Measurements from ENCODE around the gene CENPX.
"Not testable (repeated sequence)": the region's sequence is repeated elsewhere in the genome, so short reads cannot be mapped to it uniquely, and the experiment has no call there.

The CENPX gene

DNA sequence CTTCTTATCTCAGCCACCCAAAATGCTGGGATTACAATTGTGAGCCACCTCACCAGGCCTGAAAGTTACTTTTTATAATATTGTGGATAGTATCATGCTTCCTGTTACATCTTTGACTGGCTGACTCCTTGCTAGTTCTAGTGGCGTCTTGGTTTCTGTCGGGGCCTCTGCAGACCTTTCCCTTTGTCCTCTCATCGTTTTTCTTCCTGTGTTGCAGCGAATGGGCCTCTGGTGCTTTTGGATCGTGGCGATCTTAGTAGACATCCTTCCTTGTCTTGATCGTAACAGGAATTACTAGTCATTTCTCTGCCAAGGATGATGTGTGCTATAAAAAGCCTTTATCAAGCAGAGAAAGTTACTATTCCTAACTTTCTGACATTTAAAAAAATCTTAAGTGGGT, 24.5 kb downstream of the CENPX start:
- peak; percentile 82 for DNase-seq (ENCODE audit: low spot score)

DNA sequence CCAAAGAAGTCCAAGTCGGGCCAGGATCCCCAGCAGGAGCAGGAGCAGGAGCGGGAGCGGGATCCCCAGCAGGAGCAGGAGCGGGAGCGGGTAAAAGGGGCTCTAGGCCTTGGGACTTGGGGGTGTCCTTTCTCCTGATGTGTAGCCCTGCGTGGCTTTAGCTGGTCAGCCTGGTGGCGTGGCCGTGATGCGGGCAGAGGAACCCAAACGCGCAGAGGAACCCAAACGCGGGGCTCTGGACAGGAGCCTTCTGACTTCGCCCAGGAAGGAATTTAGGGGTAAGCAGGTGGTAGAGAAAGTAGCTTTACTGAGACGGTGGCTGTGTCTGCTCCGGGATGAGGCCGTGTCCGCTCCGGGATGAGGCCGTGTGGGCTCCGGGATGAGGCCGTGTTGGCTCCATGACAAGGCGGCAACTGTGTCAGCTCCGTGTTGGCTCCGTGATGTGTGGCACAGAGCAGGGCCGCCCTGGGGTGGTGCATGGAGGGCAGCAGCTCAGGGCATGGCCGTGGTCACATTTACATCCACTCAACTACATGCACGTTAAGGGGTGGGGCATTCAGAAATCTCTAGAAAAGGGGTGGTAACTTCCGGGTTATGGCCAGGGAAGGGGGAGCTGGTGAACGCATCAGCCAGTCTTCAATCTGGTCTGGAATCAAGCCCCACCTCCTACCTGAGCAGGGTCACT, 25.8 kb downstream of the CENPX start:
- DNase-seq (ENCODE audit: low spot score), result no peak

DNA sequence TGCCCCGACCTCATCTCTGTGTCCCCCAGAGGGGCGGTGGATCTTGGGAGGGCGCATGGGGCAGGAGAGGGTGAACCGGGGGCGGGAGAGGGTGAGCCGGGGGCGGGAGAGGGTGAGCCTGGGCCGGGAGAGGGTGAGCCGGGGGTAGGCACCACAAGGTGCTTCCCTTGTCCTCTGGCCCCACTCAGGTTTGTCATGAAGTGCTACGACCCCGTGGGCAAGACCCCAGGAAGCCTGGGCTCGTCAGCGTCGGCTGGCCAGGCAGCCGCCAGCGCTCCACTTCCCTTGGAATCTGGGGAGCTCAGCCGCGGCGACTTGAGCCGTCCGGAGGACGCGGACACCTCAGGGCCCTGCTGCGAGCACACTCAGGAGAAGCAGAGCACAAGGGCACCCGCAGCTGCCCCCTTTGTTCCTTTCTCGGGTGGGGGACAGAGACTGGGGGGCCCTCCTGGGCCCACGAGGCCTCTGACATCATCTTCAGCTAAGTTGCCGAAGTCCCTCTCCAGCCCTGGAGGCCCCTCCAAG, 26.4 kb downstream of the CENPX start:
- DNase-seq (ENCODE audit: low spot score), result no peak

DNA sequence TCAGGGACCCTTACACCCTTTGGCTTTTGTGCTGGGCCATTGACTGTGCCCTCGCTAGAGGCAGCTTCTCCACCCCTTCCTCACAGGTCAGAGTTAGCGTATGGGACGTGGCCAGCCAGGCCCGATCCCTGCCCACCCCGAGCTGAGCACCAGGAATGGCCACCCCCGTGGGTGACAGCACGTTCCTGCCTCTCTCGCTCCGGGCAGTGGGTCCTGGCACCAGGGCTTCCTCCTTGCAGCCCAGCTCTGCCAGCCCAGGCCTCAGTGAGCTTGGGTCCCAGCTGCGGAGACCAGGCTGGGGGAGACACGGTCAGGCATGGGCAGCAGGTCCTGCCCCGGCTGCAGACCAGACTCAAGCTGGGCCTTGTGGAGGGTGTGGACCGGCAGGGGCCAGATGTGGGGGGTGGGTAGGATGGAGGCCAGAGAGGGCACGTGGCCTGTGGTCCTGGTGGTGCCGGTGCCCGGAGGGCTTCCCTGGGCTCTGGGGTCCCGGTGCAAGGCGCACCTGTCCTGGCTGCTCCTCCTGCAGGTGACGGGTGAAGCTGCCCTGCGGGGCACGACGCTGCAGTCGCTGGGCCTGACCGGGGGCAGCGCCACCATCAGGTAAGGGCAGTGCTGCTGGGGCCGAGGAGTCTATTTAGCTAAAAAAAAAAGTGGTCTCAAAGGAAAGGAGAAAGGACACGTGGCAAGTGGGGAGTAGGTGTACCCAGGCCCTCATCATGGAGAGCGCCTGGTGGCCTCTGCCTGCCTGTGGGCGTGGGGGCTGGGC, 27.0 kb downstream of the CENPX start:
- no peak for DNase-seq (ENCODE audit: low spot score)

DNA sequence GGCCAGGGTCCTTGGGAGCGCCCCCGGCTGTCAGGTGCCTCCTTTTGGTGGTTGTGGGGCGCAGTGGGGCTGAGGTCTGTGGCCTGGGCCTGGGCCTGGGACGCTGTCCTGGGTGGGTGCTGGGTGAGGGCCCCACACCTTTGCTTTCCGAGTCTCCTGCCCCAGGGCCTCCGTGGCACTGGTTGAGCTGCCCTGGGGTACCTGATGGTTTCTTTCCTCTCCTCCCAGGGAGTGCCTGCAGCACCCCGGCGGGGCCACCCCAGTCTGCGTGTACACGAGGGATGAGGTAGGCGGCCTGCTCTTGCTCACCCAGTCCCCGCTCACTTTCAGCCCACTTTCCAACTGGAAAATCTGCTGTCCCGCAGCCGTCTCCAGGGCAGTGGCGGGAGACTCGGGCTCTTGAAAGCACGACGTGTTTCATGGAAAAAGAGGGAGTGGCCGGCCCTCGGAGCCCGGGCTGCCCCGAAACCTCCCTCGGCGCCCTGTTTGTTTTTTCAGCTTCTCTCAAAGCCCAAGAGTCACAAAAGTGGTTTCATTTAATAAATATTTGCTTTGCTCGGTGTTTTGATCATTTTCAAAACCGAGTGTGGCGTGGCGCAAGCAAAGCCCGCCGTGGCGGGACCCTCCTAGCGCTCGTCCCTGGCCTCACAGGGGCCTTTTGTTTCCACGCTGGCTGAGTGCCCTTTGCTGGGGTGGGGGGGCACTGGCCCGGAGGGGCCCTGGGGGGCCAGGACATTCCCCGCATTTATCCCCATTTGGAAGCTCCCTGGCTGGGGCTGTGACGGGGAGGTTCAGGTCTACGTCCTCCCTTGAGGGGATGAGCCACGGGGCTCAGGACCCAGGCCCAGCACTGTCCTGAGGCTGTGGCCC, 27.9 kb downstream of the CENPX start:
- no peak for DNase-seq (ENCODE audit: low spot score)

DNA sequence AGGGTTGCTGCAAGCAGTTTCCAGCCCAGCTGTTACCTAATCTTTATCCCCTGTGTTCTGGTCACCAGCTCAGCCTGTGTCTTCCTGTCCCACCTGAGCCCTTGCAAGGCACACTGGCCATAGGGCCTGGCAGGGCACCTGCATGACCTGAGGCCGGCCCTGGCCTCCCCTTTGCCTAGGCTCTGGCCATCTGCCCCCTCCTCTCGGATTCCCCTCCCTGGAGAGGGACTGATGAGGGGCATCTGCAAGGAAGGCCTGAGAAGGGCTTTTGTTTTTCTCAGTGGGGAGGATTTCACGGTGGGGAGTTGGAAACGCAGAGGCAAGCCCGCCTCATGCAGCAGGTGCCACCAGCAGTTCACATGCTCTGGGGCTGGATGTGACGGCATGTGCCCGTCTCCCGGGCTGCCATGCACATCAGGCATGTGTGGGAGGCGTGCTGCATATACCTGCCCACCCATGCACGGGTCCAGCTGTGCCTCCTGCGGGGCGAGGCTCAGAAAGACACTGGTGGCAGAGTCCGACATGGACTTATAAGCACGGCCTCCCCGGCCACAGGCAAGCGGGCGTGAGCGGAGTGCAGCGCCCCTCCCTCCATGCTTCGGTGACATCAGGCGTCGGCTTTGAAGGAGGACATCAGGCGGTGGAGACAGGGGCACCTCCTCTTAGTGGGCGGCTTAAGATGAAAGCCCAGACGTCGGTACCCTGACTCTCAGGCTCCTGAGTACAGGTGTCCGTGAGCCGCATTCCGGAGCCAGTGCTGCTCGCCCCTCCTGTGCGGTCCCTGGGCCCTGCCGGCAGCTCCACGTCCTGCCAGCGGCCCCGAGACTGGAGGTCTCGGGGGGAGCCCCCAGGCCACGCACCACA, 28.7 kb downstream of the CENPX start:
- no peak for DNase-seq (ENCODE audit: low spot score)

DNA sequence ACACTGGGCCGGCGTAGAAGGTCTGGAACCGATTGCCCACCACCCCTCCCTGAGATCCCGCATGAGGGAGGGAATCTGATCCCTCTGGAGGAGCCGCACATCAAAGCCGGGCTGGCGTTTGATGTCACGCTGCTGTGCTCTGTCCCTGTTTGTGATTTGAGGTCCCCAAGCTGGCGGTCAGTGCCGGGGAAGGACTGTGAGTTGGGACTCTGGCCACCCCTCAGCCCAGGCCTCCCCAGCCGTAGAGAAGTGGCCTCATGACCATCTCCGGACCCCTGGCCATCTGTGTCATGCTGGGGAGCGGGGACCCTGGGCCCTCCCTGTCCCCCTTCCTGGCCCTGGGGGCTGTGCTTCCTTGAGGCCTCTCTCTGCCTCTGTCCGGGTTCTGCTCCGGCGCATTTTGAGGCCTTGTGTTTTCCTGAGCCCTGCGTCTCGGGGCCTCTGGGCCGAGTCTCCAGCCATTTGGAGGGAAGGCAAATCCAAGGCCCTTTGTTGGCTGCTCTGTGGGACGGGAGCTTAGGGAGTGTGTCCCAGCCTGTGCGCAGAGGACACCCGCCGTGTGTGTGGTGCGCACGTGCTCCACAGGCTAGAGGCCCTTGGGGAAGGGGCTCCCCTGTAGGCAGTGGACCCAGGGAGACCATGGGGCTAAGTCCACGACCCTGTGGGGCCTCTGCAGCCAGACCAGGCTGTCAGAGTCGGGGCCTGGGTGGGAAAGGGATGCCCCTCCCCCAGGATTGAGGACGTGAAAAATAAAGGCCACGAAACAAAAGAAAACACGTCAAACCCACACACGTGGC, 30.2 kb downstream of the CENPX start:
- no peak for DNase-seq (ENCODE audit: low spot score)

DNA sequence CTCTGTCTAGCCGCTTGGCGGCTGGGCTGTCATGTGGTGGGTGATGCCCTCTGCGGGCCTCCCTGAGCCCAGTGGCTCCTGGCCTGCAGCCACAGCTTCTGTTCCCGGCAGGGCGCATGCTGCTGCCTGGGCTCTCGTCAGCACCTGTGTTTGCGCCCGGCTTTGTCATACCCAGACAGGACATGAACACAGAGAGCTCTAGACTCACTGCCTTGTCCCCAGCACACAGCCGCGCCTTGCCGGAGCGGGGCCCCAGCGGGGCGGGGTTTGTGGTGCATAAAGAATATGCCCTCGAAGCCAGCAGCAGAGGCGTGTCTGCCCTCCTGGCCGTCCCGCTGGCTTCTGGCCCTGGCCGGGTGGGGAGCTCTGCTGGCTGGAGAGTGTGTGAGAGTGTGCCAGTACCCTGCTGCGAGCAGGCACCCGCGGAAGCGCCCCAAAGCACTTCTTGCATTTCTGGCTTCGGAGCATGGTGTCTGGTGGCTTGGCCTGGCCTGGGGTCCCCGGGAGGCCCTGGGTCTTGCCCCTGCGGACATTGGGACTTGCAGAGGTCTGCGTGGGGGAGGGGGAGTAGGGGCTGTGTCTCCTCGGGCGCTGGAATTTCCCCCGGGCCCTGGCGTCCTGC, 30.9 kb downstream of the CENPX start:
- no peak for DNase-seq (ENCODE audit: low spot score)

DNA sequence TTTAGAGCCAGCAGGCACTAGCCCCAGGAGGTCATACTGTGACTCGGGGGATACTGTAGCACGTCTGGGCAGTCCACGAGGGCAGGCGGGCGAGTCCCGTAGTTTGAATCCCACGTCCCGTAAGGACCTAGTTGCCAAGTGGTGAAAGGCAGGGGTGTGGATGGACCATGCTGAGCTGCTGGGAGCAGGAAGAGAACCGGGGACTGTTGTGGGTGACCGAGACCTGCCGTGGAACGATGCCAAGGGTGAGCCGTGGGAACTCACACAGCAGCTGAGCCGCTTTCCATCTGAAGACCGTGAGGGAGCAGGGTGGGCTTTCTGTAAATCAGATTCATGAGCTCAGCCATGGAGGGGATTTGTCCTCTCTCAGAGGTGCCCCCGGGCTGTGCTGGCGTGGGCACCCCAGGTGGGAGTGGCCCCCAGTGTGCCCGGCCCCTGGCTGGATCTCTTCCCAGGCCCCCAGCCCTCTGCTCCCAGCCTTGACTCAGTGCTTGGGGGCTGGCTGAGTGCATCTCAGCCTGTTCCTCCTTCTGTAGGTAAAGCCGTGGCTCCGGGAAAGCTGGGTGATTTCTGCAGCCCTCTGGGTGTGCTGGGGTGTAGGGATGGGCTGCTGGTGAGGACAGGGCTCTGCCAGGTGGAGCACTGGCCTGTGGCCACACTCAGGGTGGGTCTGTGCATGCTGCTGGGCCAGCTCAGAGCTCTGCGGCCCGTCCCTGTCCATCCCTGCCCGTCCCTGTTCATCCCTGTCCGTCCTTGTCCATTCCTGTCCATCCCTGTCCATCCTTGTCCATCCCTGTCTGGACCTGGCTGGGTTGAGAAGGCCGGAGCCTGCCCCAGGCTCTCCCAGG, 31.6 kb downstream of the CENPX start:
- no peak for DNase-seq (ENCODE audit: low spot score)

DNA sequence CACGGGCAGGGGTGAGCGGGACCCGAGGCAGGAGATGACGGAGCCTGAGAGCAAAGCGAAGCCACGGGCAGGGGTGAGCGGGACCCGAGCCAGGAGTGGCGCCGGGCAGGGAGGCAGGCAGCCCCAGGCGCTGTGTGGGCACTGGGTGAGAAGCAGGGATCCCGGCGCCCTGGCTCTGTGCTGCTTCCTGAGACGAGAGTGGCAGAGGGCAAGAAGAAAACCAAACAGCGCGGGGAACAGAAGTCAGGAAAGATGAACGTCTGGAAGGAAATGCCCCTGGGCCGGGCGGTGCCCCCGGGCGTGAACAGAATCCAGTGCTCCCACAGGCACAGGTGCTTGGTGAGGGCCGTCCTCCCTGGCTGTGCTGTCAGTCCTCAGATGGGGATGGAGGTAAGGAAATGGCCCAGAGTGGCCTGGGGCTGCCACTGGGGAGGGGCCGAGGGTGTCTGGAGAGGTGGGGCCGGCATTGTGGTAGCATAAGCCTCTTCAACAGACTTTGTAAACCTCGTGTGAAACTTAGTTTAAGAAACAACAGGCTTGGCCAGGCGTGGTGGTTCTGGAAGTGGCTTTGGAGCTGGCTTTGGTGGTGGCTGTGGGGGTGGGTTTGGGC, 35.4 kb downstream of the CENPX start:
- no peak for DNase-seq (ENCODE audit: low spot score)

DNA sequence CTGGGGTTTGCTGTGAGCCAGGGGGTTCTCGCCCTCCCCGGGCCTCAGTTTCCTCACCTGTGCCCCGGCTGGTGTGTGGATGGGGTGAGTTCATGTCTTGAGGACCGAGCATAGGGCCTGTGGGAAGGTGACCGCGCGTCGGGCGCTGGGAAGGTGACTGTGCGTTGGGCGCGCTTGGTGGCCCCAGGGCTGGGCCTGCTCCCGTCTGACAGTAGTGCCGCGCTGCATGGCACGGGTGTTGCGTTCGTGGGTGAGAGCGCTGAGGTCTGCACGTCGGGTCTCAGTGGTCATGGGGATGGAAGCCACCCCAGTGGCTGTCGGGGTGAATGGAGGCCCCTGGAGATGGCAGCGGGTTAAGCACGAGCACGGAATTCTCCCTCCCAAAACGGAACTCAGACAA, 36.1 kb downstream of the CENPX start:
- DNase-seq (ENCODE audit: low spot score), result no peak

DNA sequence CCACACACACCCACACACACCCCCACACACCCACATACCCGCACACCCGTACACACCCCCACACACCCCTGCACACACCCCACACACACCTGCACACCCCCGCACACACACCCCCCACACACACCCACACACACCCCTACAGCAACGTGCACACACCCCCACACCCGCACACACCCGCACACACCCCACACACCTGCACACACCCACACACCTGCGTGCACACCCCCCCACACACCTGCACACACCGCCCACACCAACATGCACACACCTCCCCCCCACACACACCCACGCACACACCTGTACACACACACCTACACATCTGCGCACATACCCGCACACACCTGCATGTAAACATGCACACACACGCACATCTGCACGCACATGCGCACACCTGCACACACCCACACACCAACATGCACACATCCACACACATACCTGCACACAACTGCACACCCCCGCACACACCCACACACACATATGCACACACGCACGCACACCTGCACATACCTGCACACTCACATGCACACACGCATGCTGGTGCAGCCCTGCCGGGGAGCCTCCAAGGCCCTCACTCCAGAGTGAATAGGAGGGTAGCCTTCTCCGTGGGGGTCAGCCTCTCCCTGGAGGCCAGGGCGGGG, 37.8 kb downstream of the CENPX start:
- DNase-seq (ENCODE audit: low spot score), result no peak

DNA sequence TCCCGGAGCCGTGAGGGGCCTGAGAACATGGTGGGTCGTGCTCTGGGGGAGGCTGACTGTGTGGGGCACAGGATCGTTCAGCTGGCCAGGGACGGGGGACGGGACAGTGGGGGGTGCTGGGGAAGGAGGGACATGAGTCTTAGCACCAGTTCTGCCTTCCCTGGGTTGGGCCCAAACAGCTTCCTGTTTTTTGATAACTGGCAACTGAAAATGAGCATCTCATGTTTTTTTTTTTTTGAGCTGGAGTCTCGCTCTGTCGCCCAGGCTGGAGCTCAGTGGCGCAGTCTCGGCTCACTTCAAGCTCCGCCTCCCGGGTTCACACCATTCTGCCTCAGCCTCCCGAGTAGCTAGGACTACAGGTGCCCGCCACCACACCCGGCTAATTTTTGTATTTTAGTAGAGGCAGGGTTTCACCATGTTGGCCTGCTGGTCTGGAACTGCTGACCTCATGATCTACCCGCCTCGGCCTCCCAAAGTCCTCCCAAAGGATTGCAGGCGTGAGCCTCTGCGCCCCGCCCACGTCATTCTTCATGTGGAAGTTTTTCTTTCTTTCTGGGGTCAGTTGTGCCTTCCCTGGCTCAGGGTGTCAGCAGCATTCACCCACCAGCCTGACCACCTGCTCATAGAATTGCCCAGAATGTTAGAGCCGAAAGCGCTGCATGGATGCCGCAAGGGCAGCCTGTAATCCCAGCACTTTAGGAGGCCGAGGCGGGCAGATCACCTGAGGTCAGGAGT, 38.9 kb downstream of the CENPX start:
- no peak for DNase-seq (ENCODE audit: low spot score)

DNA sequence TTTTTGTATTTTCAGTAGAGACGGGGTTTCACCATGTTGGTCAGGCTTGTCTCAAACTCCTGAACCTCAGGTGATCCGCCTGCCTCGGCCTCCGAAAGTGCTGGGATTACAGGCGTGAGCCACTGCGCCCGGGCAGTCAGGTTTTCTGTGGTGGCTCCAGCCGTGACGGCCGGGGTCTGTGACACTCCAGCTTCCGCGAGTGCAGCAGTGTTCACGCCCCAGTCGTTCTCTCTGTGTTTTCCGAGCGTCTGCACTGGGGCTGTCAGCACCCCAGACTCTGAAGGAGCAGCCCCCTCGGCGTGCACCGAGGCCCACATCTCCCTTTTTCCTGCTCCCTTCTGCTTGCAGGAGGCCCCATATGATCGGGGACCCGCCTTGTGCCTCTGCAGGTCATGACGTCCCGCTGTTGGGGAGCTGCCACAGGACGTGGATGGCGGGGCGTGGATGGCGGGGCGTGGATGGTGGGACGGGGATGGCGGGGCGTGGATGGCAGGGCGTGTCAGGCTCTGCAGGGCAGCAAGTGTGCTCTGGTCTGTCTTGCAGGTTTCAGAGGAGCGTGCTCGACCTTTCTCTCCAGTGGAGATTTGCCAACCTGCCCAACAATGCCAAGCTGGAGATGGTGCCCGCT, 39.6 kb downstream of the CENPX start:
- no peak for DNase-seq (ENCODE audit: low spot score)

DNA sequence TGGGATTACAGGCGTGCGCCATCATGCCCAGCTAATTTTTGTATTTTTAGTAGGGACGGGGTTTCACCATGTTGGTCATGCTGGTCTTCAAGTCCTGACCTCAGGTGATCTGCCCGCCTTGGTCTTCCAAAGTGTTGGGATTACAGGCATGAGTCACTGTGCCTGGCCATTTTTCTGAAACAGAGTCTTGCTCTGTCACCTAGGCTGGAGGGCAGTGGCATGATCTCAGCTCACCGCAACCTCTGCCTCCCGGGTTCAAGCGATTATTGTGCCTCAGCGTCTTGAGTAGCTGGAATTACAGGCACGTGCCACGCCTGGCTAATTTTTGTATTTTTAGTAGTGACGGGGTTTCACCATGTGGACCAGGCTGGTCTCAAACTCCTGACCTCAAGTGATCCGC, 41.2 kb downstream of the CENPX start:
- DNase-seq (ENCODE audit: low spot score), result not testable (repeated sequence)

DNA sequence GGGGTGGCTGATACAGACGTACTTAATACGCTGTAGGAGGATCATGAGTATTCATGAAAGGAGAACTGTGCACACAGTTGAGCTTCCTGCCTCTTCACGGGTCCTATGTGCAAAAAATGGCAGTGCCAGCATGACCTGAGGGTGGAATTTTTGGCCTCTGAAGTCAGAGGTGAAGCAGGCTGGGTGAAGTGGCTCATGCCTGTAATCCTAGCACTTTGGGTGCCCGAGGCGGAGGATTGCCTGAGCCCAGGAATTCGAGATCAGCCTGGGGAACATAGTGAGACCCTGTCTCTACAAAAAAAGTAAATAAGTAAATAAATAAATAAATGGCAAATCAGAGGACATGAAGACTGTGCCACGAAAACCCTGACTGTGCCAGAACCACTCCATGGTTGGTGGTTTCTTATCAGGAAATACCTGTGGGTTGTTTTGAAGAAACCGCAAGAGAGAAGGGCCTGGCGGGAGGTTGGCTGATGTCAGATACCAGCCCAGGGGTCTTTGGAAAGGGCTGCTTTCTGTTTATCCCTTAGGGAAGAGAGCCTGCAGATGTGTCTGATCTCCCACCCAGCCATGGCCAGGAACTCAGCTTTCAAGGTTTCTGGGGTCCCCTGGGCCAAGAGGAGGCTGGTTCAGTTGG, 41.9 kb downstream of the CENPX start:
- no peak for DNase-seq (ENCODE audit: low spot score)

DNA sequence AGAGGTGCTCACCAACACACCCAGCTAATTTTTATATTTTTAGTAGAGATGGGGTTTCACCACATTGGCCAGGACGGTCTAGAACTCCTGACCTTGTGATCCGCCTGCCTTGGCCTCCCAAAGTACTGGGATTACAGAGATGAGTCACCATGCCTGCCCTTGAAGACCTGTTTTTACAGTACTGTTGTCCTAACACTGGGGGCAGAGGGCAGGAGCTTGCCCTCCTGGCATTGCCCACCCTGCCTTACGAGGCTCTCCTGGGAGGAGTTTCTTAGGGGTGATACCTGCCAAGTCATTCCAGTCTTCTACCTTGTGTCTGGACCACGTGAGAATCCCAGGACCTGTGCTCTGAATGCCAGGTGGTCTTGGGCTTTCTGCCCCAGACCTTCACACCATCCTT, 42.6 kb downstream of the CENPX start:
- DNase-seq (ENCODE audit: low spot score), result no peak
